ENCODE results near the gene IFNL1. TPM values are rescaled to one million over a fixed set of nuclear protein-coding genes. Genes with fewer than 3 reads are reported as not detected.

The IFNL1 gene
- total and polyA plus RNA-seq, 7 donors: not detected

DNA sequence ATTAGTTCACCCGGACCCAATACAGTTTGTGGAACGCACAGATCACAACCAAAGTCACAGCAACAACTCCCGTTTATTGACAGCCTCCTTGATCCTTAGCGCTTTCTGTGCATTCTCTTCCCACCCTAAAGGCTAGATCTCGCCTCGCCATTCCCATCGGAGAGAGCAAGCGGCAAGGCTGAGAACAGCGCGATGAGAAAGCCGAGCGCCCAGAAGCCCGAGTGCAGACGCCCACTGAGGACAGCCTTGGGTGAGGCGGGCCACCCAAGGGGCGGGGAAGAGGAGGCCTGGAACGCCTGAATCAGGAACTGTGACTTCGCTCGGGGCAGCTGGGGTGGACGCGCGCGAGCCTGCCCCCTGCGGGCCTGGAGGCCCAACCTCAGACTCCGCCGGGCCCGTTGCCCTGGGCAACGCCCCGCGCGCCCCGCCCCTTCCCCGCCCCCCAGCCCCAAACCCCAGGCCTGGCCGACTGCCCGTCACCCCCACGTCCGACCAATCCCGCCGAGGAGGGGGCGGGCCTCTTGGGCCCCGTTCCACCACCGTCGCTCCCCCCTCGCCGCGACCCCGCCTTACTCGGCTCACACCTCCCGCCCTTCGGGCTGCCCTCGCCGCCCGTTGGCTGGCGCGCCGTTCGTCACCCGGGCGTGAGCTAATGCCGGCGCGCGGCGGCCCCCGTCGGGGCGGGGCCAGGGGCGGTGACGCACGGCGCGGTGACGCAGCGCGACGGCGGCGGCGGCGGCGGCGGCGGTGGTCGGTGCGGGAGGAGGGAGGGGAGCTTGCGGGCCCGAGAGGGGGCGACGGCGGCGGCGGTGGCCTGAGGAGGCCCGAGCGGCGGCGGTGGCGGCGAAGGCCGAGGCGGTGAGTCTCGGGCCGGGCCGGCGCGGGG is 45.8 kb downstream of the IFNL1 start, which contains the start of gene SAMD4B:
TSS of gene SAMD4B (plus strand) at position 703 of the 886 bp plus-strand sequence. CDS start 14,473 bp downstream, outside the sequence.
- Histone ChIP-seq H3K4me1 (peaks cover 34% of the 10 kb centered on the region), H3K36me3 (ENCODE audit: insufficient read depth in 1 of 2, low read depth in 1 of 2) (peaks cover 5 to 18% of the 10 kb centered on the region in 2 donors), H3K9me3 (no peaks in the 10 kb centered on the region), H3K27me3 (ENCODE audit: insufficient read depth in 3 of 3, low read length in 2 of 3) (no peaks in the 10 kb centered on the region), H3K27ac (peak within 1 kb of the TSS; percentile 86), H3K4me3 (peak within 1 kb of the TSS; percentile 91)
- DNase-seq (peak; percentile 99 to 100), ATAC-seq (peak; percentile 94 to 97 (median 96))
- intact Hi-C loops (cut with DNase I): loop anchor here (5.0 to 10.0 kb wide), 6 partner anchors 50 to 193 kb away; partner anchors contain the start of genes EID2B (in 2 of the 2), MED29 (in 1 of the 2), PAF1 (in 1 of the 2) and PLEKHG2 (in 1 of the 2)
- TF ChIP-seq, protein P1, sequence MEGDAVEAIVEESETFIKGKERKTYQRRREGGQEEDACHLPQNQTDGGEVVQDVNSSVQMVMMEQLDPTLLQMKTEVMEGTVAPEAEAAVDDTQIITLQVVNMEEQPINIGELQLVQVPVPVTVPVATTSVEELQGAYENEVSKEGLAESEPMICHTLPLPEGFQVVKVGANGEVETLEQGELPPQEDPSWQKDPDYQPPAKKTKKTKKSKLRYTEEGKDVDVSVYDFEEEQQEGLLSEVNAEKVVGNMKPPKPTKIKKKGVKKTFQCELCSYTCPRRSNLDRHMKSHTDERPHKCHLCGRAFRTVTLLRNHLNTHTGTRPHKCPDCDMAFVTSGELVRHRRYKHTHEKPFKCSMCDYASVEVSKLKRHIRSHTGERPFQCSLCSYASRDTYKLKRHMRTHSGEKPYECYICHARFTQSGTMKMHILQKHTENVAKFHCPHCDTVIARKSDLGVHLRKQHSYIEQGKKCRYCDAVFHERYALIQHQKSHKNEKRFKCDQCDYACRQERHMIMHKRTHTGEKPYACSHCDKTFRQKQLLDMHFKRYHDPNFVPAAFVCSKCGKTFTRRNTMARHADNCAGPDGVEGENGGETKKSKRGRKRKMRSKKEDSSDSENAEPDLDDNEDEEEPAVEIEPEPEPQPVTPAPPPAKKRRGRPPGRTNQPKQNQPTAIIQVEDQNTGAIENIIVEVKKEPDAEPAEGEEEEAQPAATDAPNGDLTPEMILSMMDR (IDR thresholded peaks at IDR 0.05): peak; percentile 79
- WGBS, 3 donors: 1% methylated on average over 18 to 97 of the region's 105 CpGs

DNA sequence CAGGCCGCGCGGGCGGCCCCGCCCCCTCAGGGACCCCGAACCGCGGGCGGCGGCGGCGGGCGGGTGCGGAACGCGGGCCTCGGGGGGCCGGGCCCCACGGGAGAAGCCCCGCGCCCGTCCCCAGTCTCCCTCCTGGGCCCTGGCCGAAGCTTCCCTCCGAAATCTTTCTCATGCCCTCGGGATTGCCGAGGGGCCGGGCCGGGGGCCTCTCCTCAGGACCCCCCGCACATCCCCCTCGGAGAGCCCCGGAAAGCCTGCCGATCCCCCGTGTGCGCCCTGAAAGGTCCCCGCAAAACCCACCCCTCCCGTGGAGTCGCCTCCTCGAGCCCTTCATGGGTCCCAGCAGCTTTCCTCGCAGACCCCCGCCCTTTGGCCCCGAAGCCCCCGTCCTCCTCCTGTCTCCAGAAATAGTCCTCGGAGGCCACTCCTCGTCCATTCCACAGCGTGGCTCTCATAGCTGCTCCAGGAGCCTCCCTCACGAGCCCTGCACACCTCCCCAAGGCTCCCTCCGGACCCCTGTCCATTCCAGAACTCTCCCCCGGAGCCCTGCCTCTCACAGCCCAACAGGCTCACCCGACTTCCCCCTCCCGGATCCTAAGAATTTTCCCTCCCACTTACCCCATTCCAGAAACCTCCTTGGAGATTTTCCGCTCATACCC is 46.6 kb downstream of the IFNL1 start:
- H3K27ac ChIP-seq: peak overlapping the region; percentile 86
- H3K4me3 ChIP-seq: peak overlapping the region; percentile 87
- H3K4me1 ChIP-seq: peaks cover 42% of the 10 kb centered on the region
- intact Hi-C loops (cut with DNase I): loop anchor here (5.0 to 10.0 kb wide), 6 partner anchors 50 to 192 kb away; partner anchors contain the start of genes EID2B (in 2 of the 2), MED29 (in 1 of the 2), PAF1 (in 1 of the 2) and PLEKHG2 (in 1 of the 2)
- H3K9me3 ChIP-seq: no peaks in the 10 kb centered on the region
- WGBS, 3 donors: 2 to 3% (median 3%) methylated on average over 29 to 51 of the region's 51 CpGs
- H3K27me3 ChIP-seq (ENCODE audit: insufficient read depth in 3 of 3, low read length in 2 of 3): no peaks in the 10 kb centered on the region
- ATAC-seq (no peak), DNase-seq (peak; percentile 41 to 58)
- TF ChIP-seq, protein P1 (IDR thresholded peaks at IDR 0.05): no peak
- peaks cover 5 to 25% of the 10 kb centered on the region in 2 donors for H3K36me3 ChIP-seq (ENCODE audit: insufficient read depth in 1 of 2, low read depth in 1 of 2)

DNA sequence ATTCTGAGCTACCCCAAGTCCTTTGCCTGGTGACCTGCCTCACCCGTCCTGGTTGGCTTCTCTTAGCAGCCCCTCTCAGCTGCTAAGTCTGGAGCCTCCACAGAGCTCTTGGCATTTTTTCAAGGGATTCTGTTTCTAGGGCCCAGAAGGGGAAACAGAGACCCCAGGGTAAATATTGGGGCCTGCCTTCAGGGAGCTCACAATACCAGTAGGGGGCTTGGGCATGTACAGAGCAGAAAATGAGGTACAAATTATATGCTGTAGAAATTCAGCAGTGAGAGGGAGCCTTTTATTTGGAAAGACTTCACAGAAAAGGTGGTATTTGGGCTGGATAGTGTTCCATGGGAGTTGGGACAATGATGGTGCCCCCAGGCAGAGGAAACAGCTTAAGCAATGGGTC is 49.7 kb downstream of the IFNL1 start:
- intact Hi-C loops (cut with DNase I): loop anchor here (10.0 kb wide), 2 partner anchors 89 to 189 kb away; partner anchors contain the start of genes EID2B (in 1 of the 2) and RPS16 (in 1 of the 2)
- H3K4me3 ChIP-seq: no peak overlapping the region
- peaks cover 48% of the 10 kb centered on the region for H3K4me1 ChIP-seq
- H3K9me3 ChIP-seq: no peaks in the 10 kb centered on the region
- ATAC-seq (no peak), DNase-seq (no peak)
- 32 to 46% (median 33%) methylated on average over 1 of the region's 1 CpG for WGBS, 3 donors
- peaks cover 9 to 50% of the 10 kb centered on the region in 2 donors for H3K36me3 ChIP-seq (ENCODE audit: insufficient read depth in 1 of 2, low read depth in 1 of 2)
- H3K27ac ChIP-seq: peak overlapping the region; percentile 27
- TF ChIP-seq, protein P1 (IDR thresholded peaks at IDR 0.05): no peak
- H3K27me3 ChIP-seq (ENCODE audit: insufficient read depth in 3 of 3, low read length in 2 of 3): no peaks in the 10 kb centered on the region

DNA sequence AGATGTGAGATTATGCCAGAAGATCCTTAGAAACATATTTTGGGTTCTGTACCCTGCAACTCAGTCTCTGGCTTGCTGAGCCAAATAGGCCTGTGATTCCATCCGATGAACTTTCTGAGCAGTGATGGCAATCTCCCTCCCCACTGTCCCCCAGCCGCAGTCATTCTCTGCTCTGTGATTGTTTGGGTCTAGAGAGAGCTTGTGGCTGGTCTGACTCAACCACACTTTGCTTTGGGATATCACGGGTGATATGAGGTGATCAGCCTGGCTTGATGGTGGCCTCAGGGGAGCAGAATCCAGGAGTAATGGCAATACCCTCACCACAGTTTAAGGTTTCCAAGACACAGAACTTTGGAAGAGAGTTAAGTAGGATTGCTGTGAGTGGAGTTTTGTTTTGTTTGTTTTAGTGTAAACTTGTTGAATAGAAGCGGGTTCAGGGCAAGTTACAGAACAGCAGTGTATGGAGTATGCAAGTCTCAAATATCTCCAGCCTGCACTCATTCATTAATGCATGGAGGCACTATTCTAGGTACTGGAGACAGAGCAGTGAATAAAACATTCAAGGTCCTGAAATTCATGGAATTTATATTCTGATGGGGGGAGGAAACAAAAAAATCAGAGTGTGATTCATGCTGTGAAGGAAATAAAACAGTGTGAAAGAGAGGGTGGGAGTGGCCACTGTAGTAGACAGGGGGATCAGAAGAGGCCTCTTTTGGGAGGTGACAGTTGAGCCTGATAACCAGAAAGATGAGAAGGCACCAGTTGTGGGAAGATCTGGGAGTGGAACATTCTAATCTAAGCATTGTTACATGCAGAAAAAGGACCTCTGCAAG is 51.3 kb downstream of the IFNL1 start:
- Histone ChIP-seq H3K4me1 (peaks cover 63% of the 10 kb centered on the region), H3K9me3 (no peaks in the 10 kb centered on the region), H3K27ac (peak overlapping the region; percentile 58), H3K4me3 (no peak overlapping the region), H3K36me3 (ENCODE audit: insufficient read depth in 1 of 2, low read depth in 1 of 2) (peaks cover 13 to 60% of the 10 kb centered on the region in 2 donors), H3K27me3 (ENCODE audit: insufficient read depth in 3 of 3, low read length in 2 of 3) (no peaks in the 10 kb centered on the region)
- intact Hi-C loops (cut with DNase I): loop anchor here (10.0 kb wide), 2 partner anchors 87 to 187 kb away; partner anchors contain the start of genes EID2B (in 1 of the 2) and RPS16 (in 1 of the 2)
- no peak for ATAC-seq
- TF ChIP-seq, protein P1 (IDR thresholded peaks at IDR 0.05): no peak
- no peak for DNase-seq
- WGBS, 3 donors: 80 to 91% (median 86%) methylated on average over 4 of the region's 4 CpGs
